Measurements from ENCODE around the gene ARHGAP44.

- TF ChIP-seq CTCF (IDR thresholded peaks at IDR 0.05) (no peak), EZH2phosphoT487 (IDR thresholded peaks at IDR 0.05) (no peak), EZH2 (IDR thresholded peaks at IDR 0.05) (no peak)
Observed at GRCh38 chr17:12898110-12898509, 108.8 kb downstream of the ARHGAP44 start.
